Bronchial epithelial cell (primary cell): Measurements from ENCODE around the gene NDE1. TPM values are rescaled to one million over a fixed set of nuclear protein-coding genes. Genes with fewer than 3 reads are reported as not detected.
"Not testable (repeated sequence)": the region's sequence is repeated elsewhere in the genome, so short reads cannot be mapped to it uniquely, and the experiment has no call there.

Experiments used
- DNase-seq: peaks from one replicate; pipeline ENCODE4 v3.0.0-alpha.2; 2010; ENCODE audit warnings: low read depth
- FAIRE-seq: peaks from 2 replicates; lab custom pipeline; 2011; peaks lifted over from hg19 to GRCh38; lab: Jason Lieb, UNC
- H3K27me3 ChIP-seq: 2 replicates; pipeline ENCODE4 v1.5.1; 2011; ENCODE audit warnings: low read length; ENCODE audit not compliant: control insufficient read depth, insufficient read depth
- H3K36me3 ChIP-seq: 2 replicates; pipeline ENCODE4 v1.5.1; 2011; ENCODE audit warnings: low read length; ENCODE audit not compliant: control insufficient read depth, insufficient read depth
- H3K4me3 ChIP-seq: 2 replicates; pipeline ENCODE4 v1.5.1; 2011; ENCODE audit warnings: mild to moderate bottlenecking, low read depth, low read length, control low read depth
- CTCF ChIP-seq: IDR thresholded peaks from 2 replicates; pipeline ENCODE4 v1.5.1; 2011; ENCODE audit warnings: mild to moderate bottlenecking, moderate library complexity, low read length, control low read depth, inconsistent platforms; ENCODE audit not compliant: insufficient read depth, severe bottlenecking
- total RNA-seq: library from RNA; depleted of rRNA; stranded (reverse); fragments of >200 nt; gene quantifications from 2 replicates; pipeline ENCODE4 v1.2.1, GENCODE V29; 2014

NDE1 gene
- total RNA-seq, 1 donor from 2014 or later, result 74.2 TPM

DNA sequence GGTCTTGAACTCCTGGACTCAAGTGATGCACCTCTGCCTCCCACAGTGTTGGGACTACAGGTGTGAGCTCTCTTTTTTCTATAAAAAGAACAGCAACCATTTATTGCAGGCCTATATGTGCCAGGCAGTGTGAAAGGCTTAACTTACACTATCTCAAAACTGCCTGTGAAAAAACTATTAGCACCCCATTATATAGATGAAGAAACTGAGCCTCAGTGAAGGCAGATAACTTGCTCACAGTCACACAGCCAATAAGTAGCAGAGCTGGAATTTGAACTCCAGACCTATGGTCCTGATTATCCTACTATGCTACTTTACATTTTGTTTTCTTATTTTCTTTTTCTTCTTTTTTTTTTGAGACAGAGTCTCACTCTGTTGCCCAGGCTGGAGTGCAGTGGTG lies 15.1 kb downstream of the NDE1 start:
- no peak for FAIRE-seq
- Histone ChIP-seq H3K4me3 (no peak overlapping the region), H3K27me3 (no peaks in the 10 kb centered on the region), H3K36me3 (peaks cover 33% of the 10 kb centered on the region)
- TF ChIP-seq CTCF, result no peak
- DNase-seq, result no peak

- no peak for DNase-seq
- no peak for FAIRE-seq
- Histone ChIP-seq H3K4me3 (no peak overlapping the region), H3K27me3 (no peaks in the 10 kb centered on the region), H3K36me3 (peaks cover 35% of the 10 kb centered on the region)
- no peak for TF ChIP-seq CTCF
Observed at GRCh38 chr16:15667091-15667742, 17.2 kb downstream of the NDE1 start.

DNA sequence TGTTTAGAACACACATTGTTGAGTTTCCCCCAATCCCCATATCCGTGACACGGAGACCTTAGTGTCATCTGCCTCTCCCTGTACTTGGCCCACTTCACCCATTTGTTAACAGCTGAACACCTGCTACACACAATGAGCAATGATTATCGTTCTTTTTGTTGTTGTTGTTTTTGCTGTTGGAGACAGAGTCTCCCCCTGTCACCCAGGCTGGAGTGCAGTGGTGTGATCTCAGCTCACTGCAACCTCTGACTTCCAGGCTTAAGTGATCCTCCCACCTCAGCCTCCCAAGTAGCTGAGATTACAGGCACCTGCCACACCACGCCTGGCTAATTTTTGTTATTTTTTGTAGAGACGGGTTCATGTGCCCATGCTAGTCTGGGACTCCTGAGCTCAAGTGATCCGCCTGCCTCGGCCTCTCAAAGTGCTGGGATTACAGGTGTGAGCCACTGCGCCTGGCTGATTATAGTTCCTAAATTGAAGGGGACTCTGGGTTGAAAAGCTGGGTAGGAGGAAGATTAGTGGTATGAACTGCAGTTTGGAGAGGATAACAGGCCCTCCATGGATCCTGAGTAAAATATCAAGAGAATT lies 21.6 kb downstream of the NDE1 start:
- FAIRE-seq (no peak), DNase-seq (no peak)
- TF ChIP-seq CTCF, result no peak
- Histone ChIP-seq H3K27me3 (no peaks in the 10 kb centered on the region), H3K4me3 (no peak overlapping the region), H3K36me3 (peaks cover 24% of the 10 kb centered on the region)

- H3K27me3 ChIP-seq, FAIRE-seq, DNase-seq, H3K4me3 ChIP-seq: not testable (repeated sequence)
- H3K36me3 ChIP-seq, result peaks cover 24% of the 10 kb centered on the region
Observed at GRCh38 chr16:15672127-15672513, 22.1 kb downstream of the NDE1 start.

- peaks cover 25% of the 10 kb centered on the region for H3K36me3 ChIP-seq
- FAIRE-seq, result no peak
- peak; percentile 99 for DNase-seq
- H3K27me3 ChIP-seq, result no peaks in the 10 kb centered on the region
- H3K4me3 ChIP-seq, result no peak overlapping the region
- TF ChIP-seq CTCF, result no peak
Observed at GRCh38 chr16:15672514-15673167, 22.6 kb downstream of the NDE1 start.

DNA sequence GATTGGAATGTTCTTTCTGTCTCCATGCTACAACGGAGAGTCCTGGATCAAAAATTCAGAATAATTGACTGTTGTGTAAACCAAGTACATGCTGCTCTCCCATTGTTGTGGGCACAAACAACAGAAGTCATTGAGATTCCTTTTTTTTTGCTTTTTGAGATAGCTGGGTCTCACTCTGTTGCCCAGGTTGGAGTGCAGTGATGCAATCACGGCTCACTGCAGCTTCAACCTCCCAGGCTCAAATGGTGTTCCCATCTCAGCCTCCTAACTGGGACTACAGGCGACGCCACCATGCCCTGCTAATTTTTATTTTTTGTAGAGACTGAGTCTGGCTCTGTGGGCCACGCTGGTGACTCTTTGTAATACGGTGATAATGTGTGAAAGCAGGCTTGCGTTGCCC lies 24.5 kb downstream of the NDE1 start:
- no peak for FAIRE-seq
- no peak for TF ChIP-seq CTCF
- H3K27me3 ChIP-seq, result no peaks in the 10 kb centered on the region
- H3K4me3 ChIP-seq, result no peak overlapping the region
- DNase-seq, result no peak
- peaks cover 27% of the 10 kb centered on the region for H3K36me3 ChIP-seq
